ENCODE measurements around the gene RIOK2.
"Not testable (repeated sequence)": the region's sequence is repeated elsewhere in the genome, so short reads cannot be mapped to it uniquely, and the experiment has no call there.

The RIOK2 gene

GRCh38 chr5:97167435-97167834 lies 15.6 kb downstream of the RIOK2 start:
- DNase-seq (ENCODE audit: low spot score): no peak

- no peak for DNase-seq (ENCODE audit: low spot score)
Observed at GRCh38 chr5:97165726-97166125, 17.3 kb downstream of the RIOK2 start.

GRCh38 chr5:97164846-97165245 lies 18.2 kb downstream of the RIOK2 start:
- DNase-seq (ENCODE audit: low spot score): no peak

GRCh38 chr5:97163790-97164285 lies 19.2 kb downstream of the RIOK2 start:
- DNase-seq (ENCODE audit: low spot score): no peak

- peak; percentile 33 for DNase-seq (ENCODE audit: low spot score)
Observed at GRCh38 chr5:97163360-97163764, 19.7 kb downstream of the RIOK2 start.

GRCh38 chr5:97162045-97162444 lies 21.0 kb downstream of the RIOK2 start:
- DNase-seq (ENCODE audit: low spot score): peak; percentile 74

- no peak for DNase-seq (ENCODE audit: low spot score)
Observed at GRCh38 chr5:97157689-97158088, 25.4 kb downstream of the RIOK2 start.

- no peak for DNase-seq (ENCODE audit: low spot score)
Observed at GRCh38 chr5:97151370-97151769, 31.7 kb downstream of the RIOK2 start.

GRCh38 chr5:97150401-97150800 lies 32.6 kb downstream of the RIOK2 start:
- no peak for DNase-seq (ENCODE audit: low spot score)

GRCh38 chr5:97149709-97150108 lies 33.3 kb downstream of the RIOK2 start:
- no peak for DNase-seq (ENCODE audit: low spot score)

GRCh38 chr5:97148288-97148687 lies 34.8 kb downstream of the RIOK2 start:
- DNase-seq (ENCODE audit: low spot score): no peak

GRCh38 chr5:97143704-97144103 lies 39.3 kb downstream of the RIOK2 start:
- DNase-seq (ENCODE audit: low spot score): no peak

GRCh38 chr5:97142521-97143254 lies 40.4 kb downstream of the RIOK2 start, which contains the start of gene LIX1:
TSS of gene LIX1 (minus strand) at chr5:97142611. CDS start at chr5:97142576, 35 bp downstream.
- DNase-seq (ENCODE audit: low spot score): peak; percentile 42

- no peak for DNase-seq (ENCODE audit: low spot score)
Observed at GRCh38 chr5:97141539-97141938, 41.5 kb downstream of the RIOK2 start.

- no peak for DNase-seq (ENCODE audit: low spot score)
Observed at GRCh38 chr5:97141031-97141430, 42.0 kb downstream of the RIOK2 start.

- not testable (repeated sequence) for DNase-seq (ENCODE audit: low spot score)
Observed at GRCh38 chr5:97140250-97140649, 42.8 kb downstream of the RIOK2 start.

- no peak for DNase-seq (ENCODE audit: low spot score)
Observed at GRCh38 chr5:97136475-97136874, 46.6 kb downstream of the RIOK2 start.

GRCh38 chr5:97135868-97136267 lies 47.2 kb downstream of the RIOK2 start:
- no peak for DNase-seq (ENCODE audit: low spot score)

GRCh38 chr5:97134634-97135033 lies 48.4 kb downstream of the RIOK2 start:
- DNase-seq (ENCODE audit: low spot score): no peak

GRCh38 chr5:97133101-97133500 lies 49.9 kb downstream of the RIOK2 start:
- DNase-seq (ENCODE audit: low spot score): no peak

- no peak for DNase-seq (ENCODE audit: low spot score)
Observed at GRCh38 chr5:97131921-97132320, 51.1 kb downstream of the RIOK2 start.

- DNase-seq (ENCODE audit: low spot score): no peak
Observed at GRCh38 chr5:97131139-97131710, 51.8 kb downstream of the RIOK2 start.

GRCh38 chr5:97127727-97128126 lies 55.3 kb downstream of the RIOK2 start:
- DNase-seq (ENCODE audit: low spot score): peak; percentile 61
